IMR-90 (cell line): Measurements from ENCODE around the gene RASGRF2. TPM values are rescaled to one million over a fixed set of nuclear protein-coding genes. Genes with fewer than 3 reads are reported as not detected.

Source experiments
- ATAC-seq: fragments of 200-7000 bp; cut with Tn5 transposase; 2 replicates; pipeline ENCODE4 v1.9.1; 2020; ENCODE audit warnings: low read depth, mild to moderate bottlenecking, moderate library complexity
- BruUV-seq: library from RNA; stranded (reverse); fragments of 400-500 nt; replicated peaks from 2 replicates; lab custom pipeline; 2021; lab: Mats Ljungman, UMichigan
- CTCF ChIA-PET: fragments of 300-600 bp; formaldehyde crosslinking; extraction: SDS; loops from one replicate; lab custom pipeline; 2021; ENCODE audit warnings: antibody characterized with exemption; lab: Yijun Ruan, JAX
- POLR2A ChIA-PET: fragments of 300-600 bp; sonication (Branson Sonifier 250); formaldehyde crosslinking; loops from one replicate; lab custom pipeline; 2022; ENCODE audit warnings: antibody characterized with exemption; ENCODE audit not compliant: unreplicated experiment; lab: Charles Lee
- DNase-seq: peaks from one replicate; pipeline ENCODE4 v3.0.0; 2013
- H2AFZ ChIP-seq: replicated peaks from 2 replicates; pipeline ENCODE3; 2013; ENCODE audit warnings: low read length, mild to moderate bottlenecking; ENCODE audit not compliant: poor library complexity
- H2AK5ac ChIP-seq: 2 replicates; pipeline ENCODE4 v1.6.1; 2013; ENCODE audit warnings: low read depth, low read length, inconsistent platforms
- H2AK9ac ChIP-seq: replicated peaks from 2 replicates; pipeline ENCODE3; 2013; ENCODE audit warnings: mild to moderate bottlenecking, low read depth, low read length, moderate library complexity; ENCODE audit not compliant: poor library complexity
- H2BK120ac ChIP-seq: 2 replicates; pipeline ENCODE4 v1.6.1; 2013; ENCODE audit warnings: low read depth, low read length, inconsistent platforms
- H2BK15ac ChIP-seq: 3 replicates; pipeline ENCODE4 v1.6.1; 2013; ENCODE audit warnings: low read depth, low read length, inconsistent platforms
- H2BK20ac ChIP-seq: 2 replicates; pipeline ENCODE4 v1.6.1; 2013; ENCODE audit warnings: low read depth, mild to moderate bottlenecking, inconsistent platforms, low read length, moderate library complexity
- H2BK5ac ChIP-seq: 2 replicates; pipeline ENCODE4 v1.6.1; 2013; ENCODE audit warnings: mild to moderate bottlenecking, low read depth, low read length, inconsistent platforms; ENCODE audit not compliant: poor library complexity, severe bottlenecking
- H3K14ac ChIP-seq: replicated peaks from 2 replicates; pipeline ENCODE4 v1.6.1; 2013; ENCODE audit warnings: low read depth, low read length, inconsistent platforms
- H3K18ac ChIP-seq: 2 replicates; pipeline ENCODE4 v1.6.1; 2013; ENCODE audit warnings: low read depth, low read length, control low read depth
- H3K23ac ChIP-seq: 2 replicates; pipeline ENCODE4 v1.6.1; 2013; ENCODE audit warnings: low read depth, low read length, inconsistent platforms
- H3K27ac ChIP-seq: 2 replicates; pipeline ENCODE4 v1.5.1; 2013; ENCODE audit warnings: mild to moderate bottlenecking, control low read depth, low read length; ENCODE audit not compliant: insufficient read depth
- H3K27me3 ChIP-seq: 2 replicates; pipeline ENCODE4 v1.6.1; 2013; ENCODE audit warnings: low read length; ENCODE audit not compliant: control insufficient read depth, insufficient read depth
- H3K36me3 ChIP-seq: 2 replicates; pipeline ENCODE4 v1.6.1; 2013; ENCODE audit warnings: low read length, mixed read lengths; ENCODE audit not compliant: control insufficient read depth, insufficient read depth
- H3K4ac ChIP-seq: 2 replicates; pipeline ENCODE4 v1.6.1; 2013; ENCODE audit warnings: low read depth, low read length, inconsistent platforms
- H3K4me1 ChIP-seq: 2 replicates; pipeline ENCODE4 v1.6.1; 2013; ENCODE audit warnings: low read length, mixed read lengths; ENCODE audit not compliant: control insufficient read depth, insufficient read depth
- H3K4me2 ChIP-seq: 2 replicates; pipeline ENCODE4 v1.6.1; 2013; ENCODE audit warnings: low read depth, mild to moderate bottlenecking, control low read depth, low read length, moderate library complexity
- H3K4me3 ChIP-seq: 2 replicates; pipeline ENCODE4 v1.5.1; 2013; ENCODE audit warnings: low read depth, mild to moderate bottlenecking, control low read depth, low read length, moderate library complexity; ENCODE audit not compliant: insufficient read depth
- H3K56ac ChIP-seq: 2 replicates; pipeline ENCODE4 v1.6.1; 2013; ENCODE audit warnings: low read length, inconsistent platforms; ENCODE audit not compliant: insufficient read depth; ENCODE audit errors: extremely low read depth
- H3K79me1 ChIP-seq, 2 experiments: 2 replicates each; pipeline ENCODE4 v1.6.1; 2013; ENCODE audit warnings: low read length in 2 of 2, inconsistent platforms in 1 of 2, low read depth in 1 of 2
- H3K9ac ChIP-seq: 2 replicates; pipeline ENCODE4 v1.6.1; 2013; ENCODE audit warnings: low read depth, low read length, control low read depth
- H3K9me1 ChIP-seq: 2 replicates; pipeline ENCODE4 v1.6.1; 2013; ENCODE audit warnings: low read length, inconsistent platforms; ENCODE audit not compliant: insufficient read depth
- H3K9me3 ChIP-seq: 2 replicates; pipeline ENCODE4 v1.6.1; 2013; ENCODE audit warnings: low read length; ENCODE audit not compliant: control insufficient read depth, insufficient read depth
- H4K20me1 ChIP-seq: 2 replicates; pipeline ENCODE4 v1.6.1; 2013; ENCODE audit warnings: low read length, inconsistent platforms; ENCODE audit not compliant: insufficient read depth
- H4K5ac ChIP-seq: 2 replicates; pipeline ENCODE4 v1.6.1; 2013; ENCODE audit warnings: mild to moderate bottlenecking, low read depth, low read length, control low read depth
- H4K8ac ChIP-seq, 2 experiments: 2 replicates each; pipeline ENCODE4 v1.6.1; 2013; ENCODE audit warnings: low read depth in 2 of 2, low read length in 2 of 2, control low read depth in 1 of 2, inconsistent platforms in 1 of 2
- H4K91ac ChIP-seq: 2 replicates; pipeline ENCODE4 v1.6.1; 2013; ENCODE audit warnings: low read depth, low read length, inconsistent platforms; ENCODE audit not compliant: insufficient read depth
- FOS ChIP-seq: fragments of 150-350 bp; IDR thresholded peaks from 2 replicates; pipeline ENCODE4 v1.6.1; 2016; ENCODE audit warnings: low read depth, low read length
- NFE2L2 ChIP-seq: fragments of 150-350 bp; IDR thresholded peaks from 2 replicates; pipeline ENCODE4 v1.6.1; 2016; ENCODE audit warnings: low read depth, mild to moderate bottlenecking, low read length
- POLR2A ChIP-seq: IDR thresholded peaks from 2 replicates; pipeline ENCODE4 v1.6.1; 2012; ENCODE audit warnings: mild to moderate bottlenecking, low read depth, low read length
- RAD21 ChIP-seq: IDR thresholded peaks from 2 replicates; pipeline ENCODE4 v1.6.1; 2012; ENCODE audit warnings: low read length, improper control_type of control experiment
- RCOR1 ChIP-seq: IDR thresholded peaks from 2 replicates; pipeline ENCODE4 v1.6.1; 2012; ENCODE audit warnings: mild to moderate bottlenecking, low read length, improper control_type of control experiment; ENCODE audit not compliant: insufficient replicate concordance
- WGBS, 2 experiments: methylation state at CpG; one replicate each; pipeline versions ENCODE4 v1.1.5 to v1.1.7; 2013; ENCODE audit warnings: missing lambda C conversion rate in 2 of 2; ENCODE audit not compliant: insufficient read length in 1 of 2; ENCODE audit errors: extremely low coverage in 2 of 2; 5-methylcytosine and 5-hydroxymethylcytosine counted together
- dilution Hi-C: fragments of 300-500 bp; cut with HindIII; formaldehyde crosslinking; loops from one replicate; pipeline ENCODE4 v1.14.3; 2018; ENCODE audit warnings: low sequenced_read_pairs; ENCODE audit not compliant: unreplicated experiment
- in situ Hi-C: fragments of 300-500 bp; cut with MboI; formaldehyde crosslinking; loops from 3 replicates; pipeline ENCODE4 v1.14.3; 2019; ENCODE audit warnings: low sequenced_read_pairs, inconsistent platforms, mixed read lengths
- intact Hi-C: fragments of 100-400 bp; cut with micrococcal nuclease; formaldehyde crosslinking; loops from 2 replicates; pipeline ENCODE4 v1.10.0; 2022
- polyA plus RNA-seq, 3 experiments: library from polyadenylated mRNA; depleted of rRNA; stranded (reverse); fragments of >200 nt; gene quantifications; 2 replicates each; pipeline ENCODE4 v1.2.3, GENCODE V29; 2012; ENCODE audit warnings: low replicate concordance in 1 of 3
- total RNA-seq: library from RNA; depleted of rRNA; stranded (reverse); fragments of >200 nt; gene quantifications from 2 replicates; pipeline ENCODE4 v1.2.3, GENCODE V29; 2012

Gene RASGRF2
- total and polyA plus RNA-seq, 2 of the 4 experiments (the other 2 are of a cell fraction) = 2.9 to 5.0 TPM

- H2AK5ac ChIP-seq = no peak overlapping the region
- no peak overlapping the region for H3K27ac ChIP-seq
- no TSS peak for BruUV-seq
- H2BK20ac ChIP-seq = no peak overlapping the region
- no peak overlapping the region for H3K18ac ChIP-seq
- H2AFZ ChIP-seq = no peak overlapping the region
- H3K23ac ChIP-seq = no peak overlapping the region
- H3K27me3 ChIP-seq = no peaks in the 10 kb centered on the region
- H3K56ac ChIP-seq = no peak overlapping the region
- no peak overlapping the region for H2BK15ac ChIP-seq
- no peak for DNase-seq
- no peak overlapping the region for H3K4me3 ChIP-seq
- H2BK120ac ChIP-seq = no peak overlapping the region
- no peak overlapping the region for H2AK9ac ChIP-seq
- no peak overlapping the region for H3K4me2 ChIP-seq
- peaks cover 2% of the 10 kb centered on the region; the same call in 1 of the 2 replicates for H3K9me1 ChIP-seq
- H3K4me1 ChIP-seq = no peaks in the 10 kb centered on the region
- no peak overlapping the region for H4K91ac ChIP-seq
- no peak for ATAC-seq
- 100% methylated on average over 2 of the region's 8 CpGs; no CpG with 5 or more reads in 1 of the 2 experiments for WGBS, 2 experiments
- intact Hi-C loops = no loop called here
- H3K36me3 ChIP-seq = peaks cover 23% of the 10 kb centered on the region
- peaks cover 2 to 11% of the 10 kb centered on the region in 2 experiments; a peak in 3 of 4 replicates for H3K79me1 ChIP-seq
- ChIA-PET POLR2A (no interaction called here), CTCF (no interaction called here)
- H4K20me1 ChIP-seq = no peaks in the 10 kb centered on the region
- no peak overlapping the region for H4K8ac ChIP-seq
- TF ChIP-seq POLR2A (no peak), NFE2L2 (no peak), RCOR1 (no peak), FOS (no peak), RAD21 (no peak)
- dilution Hi-C loops = no loop called here
- no peak overlapping the region for H3K14ac ChIP-seq
- no peak overlapping the region for H3K4ac ChIP-seq
- no peak overlapping the region for H3K9ac ChIP-seq
- no peak overlapping the region for H4K5ac ChIP-seq
- peaks cover 5% of the 10 kb centered on the region for H3K9me3 ChIP-seq
- in situ Hi-C loops = no loop called here
- no peak overlapping the region for H2BK5ac ChIP-seq
Measured at GRCh38 chr5:81081461-81081835, 121.3 kb downstream of the RASGRF2 start.
